Activated CD8-positive, alpha-beta memory T cell treated with anti-CD3 and anti-CD28 coated beads, Interleukin-2, amount 10 ng/mL, durations not matched to agents 7 days and 5 days (primary cell): ENCODE measurements around the gene MN1. TPM values are rescaled to one million over a fixed set of nuclear protein-coding genes. Genes with fewer than 3 reads are reported as not detected.

Source experiments
- ATAC-seq: fragments of 150-1000 bp; cut with Tn5 transposase; one replicate; pipeline ENCODE4 v1.10.0; 2021; ENCODE audit warnings: moderate library complexity
- CTCF ChIA-PET: fragments of 350-600 bp; sonication (Branson Sonifier 250); formaldehyde crosslinking; loops from one replicate; lab custom pipeline; 2021; ENCODE audit warnings: antibody characterized with exemption; lab: Charles Lee
- DNase-seq: peaks from one replicate; pipeline ENCODE4 v3.0.0-alpha.2; 2020
- H3K27ac Mint-ChIP-seq: one replicate; pipeline ENCODE4 v1.8.0; 2021; ENCODE audit warnings: mild to moderate bottlenecking, mixed read lengths
- H3K27me3 Mint-ChIP-seq: one replicate; pipeline ENCODE4 v1.8.0; 2021; ENCODE audit warnings: mixed read lengths
- H3K36me3 Mint-ChIP-seq: one replicate; pipeline ENCODE4 v1.8.0; 2021; ENCODE audit warnings: mild to moderate bottlenecking, mixed read lengths
- H3K4me1 Mint-ChIP-seq: one replicate; pipeline ENCODE4 v1.8.0; 2021; ENCODE audit warnings: mixed read lengths
- H3K4me3 Mint-ChIP-seq: one replicate; pipeline ENCODE4 v1.8.0; 2021; ENCODE audit warnings: mild to moderate bottlenecking, moderate library complexity, mixed read lengths
- H3K9me3 Mint-ChIP-seq: one replicate; pipeline ENCODE4 v1.8.0; 2022; ENCODE audit warnings: low read depth, mixed read lengths
- total RNA-seq, 2 experiments: library from RNA; stranded (reverse); gene quantifications; one replicate each; pipeline ENCODE4 v1.2.3, GENCODE V29; 2021

Gene MN1
- total RNA-seq, 2 experiments from 2014 or later, result 0.14 to 0.29 TPM

DNA sequence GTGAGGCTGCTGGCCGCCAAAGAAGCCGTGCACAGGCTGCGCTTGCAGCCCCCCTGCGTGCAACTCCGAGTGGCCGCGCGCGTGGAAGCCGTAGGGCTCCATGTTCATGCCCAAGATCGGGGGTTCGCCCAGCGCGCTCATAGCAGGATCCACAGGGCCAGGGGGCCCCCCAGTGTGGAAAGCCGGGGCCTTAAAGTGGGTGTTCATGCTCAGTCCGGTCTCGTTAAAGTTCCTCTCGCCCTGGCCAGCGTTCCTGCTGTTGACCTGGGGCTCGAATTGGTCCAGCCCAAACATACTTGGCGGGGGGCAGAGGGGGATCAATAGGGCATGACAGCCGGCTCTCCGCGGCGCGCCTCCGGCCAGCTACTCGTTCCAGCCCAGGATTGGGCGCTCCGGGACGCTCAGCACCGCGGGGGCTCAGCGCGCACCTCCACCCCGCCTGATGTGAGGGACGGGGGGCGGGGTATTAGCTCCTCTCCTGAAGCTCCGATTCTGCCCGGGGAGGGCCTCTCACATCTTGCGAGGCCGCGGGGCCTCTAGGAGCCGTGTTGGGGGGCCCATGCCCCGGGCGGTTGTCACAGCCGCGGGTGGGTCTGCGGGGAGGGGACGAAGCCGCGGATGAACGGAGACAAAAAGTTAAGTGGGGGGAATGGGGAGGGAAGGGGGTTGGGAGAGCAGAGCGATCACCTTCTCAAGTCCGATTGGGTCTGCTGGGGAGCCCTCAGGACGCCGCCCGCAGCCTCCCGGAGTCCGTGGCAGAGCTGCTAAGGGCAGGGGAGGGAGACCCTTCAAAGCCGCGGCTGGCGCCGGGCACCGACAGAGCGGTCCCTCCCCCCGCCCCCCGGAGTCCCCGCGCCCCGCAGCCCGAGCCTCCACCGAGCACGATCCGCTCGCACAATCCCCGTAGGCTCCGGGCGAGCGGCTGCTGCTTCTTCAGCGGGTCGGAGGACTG lies 1.0 kb downstream of the MN1 start:
- peaks cover 23% of the 10 kb centered on the region for H3K27me3 Mint-ChIP-seq
- H3K4me1 Mint-ChIP-seq, result peaks cover 9% of the 10 kb centered on the region
- ATAC-seq (peak; percentile 17), DNase-seq (no peak)
- CTCF ChIA-PET, result interaction anchor here (1.6 kb wide), 1 partner anchor 86 kb away, joined by 3 read pairs; no protein-coding TSS in a partner anchor
- H3K9me3 Mint-ChIP-seq, result no peaks in the 10 kb centered on the region
- no peak overlapping the region for H3K4me3 Mint-ChIP-seq
- H3K27ac Mint-ChIP-seq, result no peak overlapping the region
- no peaks in the 10 kb centered on the region for H3K36me3 Mint-ChIP-seq

DNA sequence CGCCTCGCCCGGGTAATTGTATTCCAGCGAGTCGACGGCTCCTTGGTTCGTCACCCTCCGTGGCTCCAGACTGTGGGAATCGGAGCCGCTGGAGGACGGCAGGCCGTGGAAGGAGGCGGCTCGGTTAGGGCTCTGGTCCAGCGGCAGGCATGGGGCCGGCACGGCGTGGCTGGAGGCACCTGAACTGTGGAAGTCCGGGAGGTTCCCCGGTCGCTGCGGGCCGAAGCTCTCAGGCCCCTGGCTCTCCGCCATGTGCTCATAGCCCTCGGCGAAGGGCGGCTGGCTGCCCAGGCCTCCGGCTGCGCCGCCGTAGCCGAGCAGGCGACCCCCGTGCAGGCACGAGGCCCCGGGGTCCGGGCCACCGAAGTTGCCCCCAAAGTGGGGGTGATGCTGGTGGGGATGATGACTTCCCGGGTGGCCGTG lies 1.7 kb downstream of the MN1 start:
- Mint-ChIP-seq H3K4me1 (peaks cover 9% of the 10 kb centered on the region), H3K27me3 (peaks cover 21% of the 10 kb centered on the region), H3K4me3 (no peak overlapping the region), H3K27ac (no peak overlapping the region), H3K36me3 (no peaks in the 10 kb centered on the region), H3K9me3 (no peaks in the 10 kb centered on the region)
- ATAC-seq (no peak), DNase-seq (no peak)
- CTCF ChIA-PET, result no interaction called here

GRCh38 chr22:27799015-27799826 lies 2.3 kb downstream of the MN1 start:
- H3K36me3 Mint-ChIP-seq, result no peaks in the 10 kb centered on the region
- no peak for ATAC-seq

GRCh38 chr22:27798511-27799014 lies 3.0 kb downstream of the MN1 start:
- peaks cover 7% of the 10 kb centered on the region for H3K4me1 Mint-ChIP-seq
- peaks cover 14% of the 10 kb centered on the region for H3K27me3 Mint-ChIP-seq

More at GRCh38 chr22:27799015-27799826, 2.3 kb downstream of the MN1 start:
- peaks cover 16% of the 10 kb centered on the region for H3K27me3 Mint-ChIP-seq
- CTCF ChIA-PET, result no interaction called here
- no peaks in the 10 kb centered on the region for H3K9me3 Mint-ChIP-seq
- DNase-seq, result no peak
- H3K4me1 Mint-ChIP-seq, result peaks cover 7% of the 10 kb centered on the region
- no peak overlapping the region for H3K4me3 Mint-ChIP-seq
- no peak overlapping the region for H3K27ac Mint-ChIP-seq

DNA sequence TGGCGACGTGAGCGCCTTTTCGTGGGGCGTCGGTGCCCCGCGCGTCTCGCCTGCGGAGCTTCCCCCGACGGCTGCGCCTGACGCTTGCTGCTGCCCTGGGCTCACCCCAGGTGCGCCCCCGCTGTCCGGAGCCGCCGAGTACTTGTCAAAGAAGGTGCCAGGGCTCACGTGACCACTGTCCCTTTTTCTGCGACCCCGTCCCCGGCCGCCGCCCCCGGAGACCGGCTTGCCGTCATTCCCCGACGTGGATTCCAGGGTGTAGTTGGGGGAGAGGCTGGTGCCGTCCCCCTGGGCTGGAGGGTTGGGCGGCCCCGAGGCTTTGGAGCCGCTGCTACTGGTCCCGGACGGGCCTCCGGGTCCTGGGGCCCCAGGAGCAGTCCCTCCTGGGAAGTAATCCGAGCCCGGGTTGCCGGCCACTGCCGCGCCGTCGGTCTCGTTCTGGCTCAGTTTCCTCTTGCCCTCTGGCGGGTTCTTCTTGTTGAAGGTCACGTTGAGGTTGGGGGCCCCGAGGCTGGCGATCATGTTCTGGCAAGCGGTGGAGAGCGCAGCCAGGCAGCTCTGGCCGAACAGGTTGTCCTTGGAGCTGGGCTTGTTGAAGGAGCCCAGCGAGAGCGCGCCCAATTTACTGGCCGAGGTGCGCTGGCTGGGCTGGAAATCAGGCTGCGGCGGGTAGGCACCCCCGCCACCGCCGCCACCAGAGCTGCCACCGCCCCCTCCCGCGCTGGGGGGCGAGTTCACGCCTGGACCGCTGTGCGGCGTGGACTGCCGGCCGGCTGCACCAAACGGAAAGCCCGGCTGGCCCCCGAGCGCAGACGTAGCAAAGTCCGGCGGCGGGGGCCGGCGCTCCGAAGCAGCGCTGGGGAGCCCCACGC lies 3.8 kb downstream of the MN1 start:
- Mint-ChIP-seq H3K9me3 (no peaks in the 10 kb centered on the region), H3K27me3 (peaks cover 8% of the 10 kb centered on the region), H3K4me1 (peaks cover 7% of the 10 kb centered on the region), H3K36me3 (no peaks in the 10 kb centered on the region), H3K4me3 (no peak overlapping the region), H3K27ac (no peak overlapping the region)
- DNase-seq (no peak), ATAC-seq (no peak)
- CTCF ChIA-PET, result no interaction called here

More at GRCh38 chr22:27798511-27799014, 3.0 kb downstream of the MN1 start:
- H3K4me3 Mint-ChIP-seq, result no peak overlapping the region
- no peaks in the 10 kb centered on the region for H3K36me3 Mint-ChIP-seq
- CTCF ChIA-PET, result no interaction called here
- ATAC-seq (no peak), DNase-seq (no peak)
- no peaks in the 10 kb centered on the region for H3K9me3 Mint-ChIP-seq
- no peak overlapping the region for H3K27ac Mint-ChIP-seq

- no peak overlapping the region for H3K27ac Mint-ChIP-seq
- H3K36me3 Mint-ChIP-seq, result no peaks in the 10 kb centered on the region
- ATAC-seq (no peak), DNase-seq (no peak)
- CTCF ChIA-PET, result no interaction called here
- H3K4me3 Mint-ChIP-seq, result no peak overlapping the region
- no peaks in the 10 kb centered on the region for H3K27me3 Mint-ChIP-seq
- H3K4me1 Mint-ChIP-seq, result no peaks in the 10 kb centered on the region
- H3K9me3 Mint-ChIP-seq, result no peaks in the 10 kb centered on the region
Measured at GRCh38 chr22:27796829-27797519, 4.6 kb downstream of the MN1 start.

GRCh38 chr22:27795696-27796517 lies 5.6 kb downstream of the MN1 start:
- no peak for DNase-seq
- CTCF ChIA-PET, result no interaction called here
- no peak for ATAC-seq
- Mint-ChIP-seq H3K27me3 (no peaks in the 10 kb centered on the region), H3K9me3 (no peaks in the 10 kb centered on the region), H3K4me3 (no peak overlapping the region), H3K27ac (no peak overlapping the region), H3K4me1 (no peaks in the 10 kb centered on the region), H3K36me3 (no peaks in the 10 kb centered on the region)

- H3K9me3 Mint-ChIP-seq, result no peaks in the 10 kb centered on the region
- DNase-seq, result no peak
Measured at GRCh38 chr22:27795053-27795452, 6.5 kb downstream of the MN1 start.

DNA sequence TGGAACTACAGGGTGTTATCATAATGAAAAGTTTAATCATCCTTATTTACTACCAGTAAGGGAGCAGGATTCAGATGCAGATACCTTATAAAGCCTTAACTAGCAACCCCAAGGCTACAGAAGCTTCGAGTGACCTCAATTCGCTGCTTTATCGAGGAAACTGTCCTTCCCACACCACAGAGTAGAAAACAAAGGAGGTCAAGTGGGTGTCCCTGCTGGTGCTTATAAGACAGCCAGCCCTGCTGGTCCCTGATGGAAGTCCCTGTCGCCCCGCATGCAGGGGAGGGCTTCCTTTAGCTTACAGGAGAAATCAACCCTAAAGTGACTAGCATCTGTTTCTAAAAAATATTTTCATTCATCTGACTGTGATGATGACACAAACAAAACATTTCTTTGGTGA lies 7.3 kb downstream of the MN1 start:
- no peaks in the 10 kb centered on the region for H3K9me3 Mint-ChIP-seq
- no peak overlapping the region for H3K4me3 Mint-ChIP-seq
- H3K4me1 Mint-ChIP-seq, result no peaks in the 10 kb centered on the region
- ATAC-seq (no peak), DNase-seq (no peak)
- CTCF ChIA-PET, result no interaction called here
- no peak overlapping the region for H3K27ac Mint-ChIP-seq
- no peaks in the 10 kb centered on the region for H3K36me3 Mint-ChIP-seq
- H3K27me3 Mint-ChIP-seq, result no peaks in the 10 kb centered on the region

More at GRCh38 chr22:27795053-27795452, 6.5 kb downstream of the MN1 start:
- no peak overlapping the region for H3K4me3 Mint-ChIP-seq
- ATAC-seq, result no peak
- H3K27ac Mint-ChIP-seq, result no peak overlapping the region
- CTCF ChIA-PET, result no interaction called here
- no peaks in the 10 kb centered on the region for H3K4me1 Mint-ChIP-seq
- no peaks in the 10 kb centered on the region for H3K27me3 Mint-ChIP-seq
- no peaks in the 10 kb centered on the region for H3K36me3 Mint-ChIP-seq

- H3K36me3 Mint-ChIP-seq, result no peaks in the 10 kb centered on the region
- CTCF ChIA-PET, result no interaction called here
- no peak overlapping the region for H3K4me3 Mint-ChIP-seq
- H3K27me3 Mint-ChIP-seq, result no peaks in the 10 kb centered on the region
- no peak overlapping the region for H3K27ac Mint-ChIP-seq
- no peak for ATAC-seq
- H3K4me1 Mint-ChIP-seq, result no peaks in the 10 kb centered on the region
- H3K9me3 Mint-ChIP-seq, result no peaks in the 10 kb centered on the region
- no peak for DNase-seq
Measured at GRCh38 chr22:27793576-27793975, 8.0 kb downstream of the MN1 start.

DNA sequence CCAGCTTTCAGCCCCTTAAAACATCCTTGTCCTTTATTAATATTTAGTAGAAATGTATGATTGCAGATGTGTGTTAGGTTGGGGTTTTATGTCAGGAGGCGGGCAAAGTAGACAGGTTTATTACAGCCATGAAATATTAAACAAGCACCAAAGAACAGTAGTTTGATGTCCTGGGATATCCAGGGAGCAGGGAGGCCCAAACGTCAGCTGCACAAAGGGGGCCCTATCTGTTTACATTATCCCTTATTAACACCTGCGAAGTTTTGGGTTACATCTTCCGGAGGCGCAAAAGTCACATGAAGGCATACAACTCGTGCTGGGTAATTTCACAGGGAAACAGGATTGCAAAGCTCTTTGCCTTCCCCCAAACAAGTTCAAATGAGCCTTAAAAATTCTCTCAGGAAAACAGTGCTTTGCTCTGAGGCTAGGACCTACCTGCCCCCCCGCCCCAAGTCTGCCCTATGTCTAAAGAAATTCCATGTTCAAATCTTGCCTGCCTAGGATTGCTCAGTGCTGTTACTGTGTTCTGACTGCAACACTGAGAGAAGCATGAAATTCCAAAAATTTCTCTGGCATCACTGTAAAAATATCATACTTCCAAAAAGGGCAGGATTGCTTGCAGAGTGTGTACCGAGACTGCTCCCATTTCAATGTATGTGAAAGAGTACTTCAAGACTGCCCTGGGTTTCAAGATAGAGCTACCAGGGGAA lies 8.9 kb downstream of the MN1 start:
- H3K4me3 Mint-ChIP-seq, result no peak overlapping the region
- no peak overlapping the region for H3K27ac Mint-ChIP-seq
- no peaks in the 10 kb centered on the region for H3K27me3 Mint-ChIP-seq
- H3K36me3 Mint-ChIP-seq, result no peaks in the 10 kb centered on the region
- CTCF ChIA-PET, result no interaction called here
- no peaks in the 10 kb centered on the region for H3K9me3 Mint-ChIP-seq
- no peaks in the 10 kb centered on the region for H3K4me1 Mint-ChIP-seq
- ATAC-seq, result no peak
- no peak for DNase-seq
